A673 (cell line): ENCODE data around the gene PCSK6.

Experiments used
- EZH2 ChIP-seq: fragments of 200-600 bp; sonication (generic); IDR thresholded peaks from 2 replicates; pipeline ENCODE4 v1.6.1; 2017; ENCODE audit warnings: borderline replicate concordance, low read depth, mild to moderate bottlenecking, mixed read lengths, antibody characterized with exemption, low read length; ENCODE audit not compliant: poor library complexity, severe bottlenecking
- TF ChIP-seq, protein P1 (sequence below): fragments of 300-800, 200-600 bp; sonication (generic); conservative IDR thresholded peaks from 2 replicates; pipeline ENCODE4 v1.5.1; 2017; ENCODE audit warnings: low read depth, mild to moderate bottlenecking, antibody characterized with exemption, low read length, moderate library complexity, mixed read lengths

DNA sequence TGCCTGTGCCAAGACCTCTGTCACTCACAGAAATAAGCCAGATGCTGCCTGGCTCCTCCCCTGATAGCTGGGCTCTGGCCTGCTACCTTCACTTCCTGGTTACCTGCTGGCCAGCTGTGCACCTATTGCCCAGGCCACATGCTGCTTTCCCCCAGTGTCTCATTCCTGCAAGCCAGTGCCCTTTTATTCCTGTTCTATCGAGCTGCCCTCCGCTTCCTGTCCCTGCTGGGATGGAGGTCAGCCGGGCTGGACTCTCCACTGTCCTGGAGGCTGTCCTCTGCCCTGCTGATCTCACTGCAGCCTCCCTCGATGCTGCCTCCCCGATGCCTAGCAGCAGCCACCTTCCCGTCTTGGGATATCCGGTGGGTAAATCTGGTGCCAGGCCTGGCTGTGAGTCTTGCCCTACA lies 157.4 kb downstream of the PCSK6 start:
- TF ChIP-seq, protein P1, sequence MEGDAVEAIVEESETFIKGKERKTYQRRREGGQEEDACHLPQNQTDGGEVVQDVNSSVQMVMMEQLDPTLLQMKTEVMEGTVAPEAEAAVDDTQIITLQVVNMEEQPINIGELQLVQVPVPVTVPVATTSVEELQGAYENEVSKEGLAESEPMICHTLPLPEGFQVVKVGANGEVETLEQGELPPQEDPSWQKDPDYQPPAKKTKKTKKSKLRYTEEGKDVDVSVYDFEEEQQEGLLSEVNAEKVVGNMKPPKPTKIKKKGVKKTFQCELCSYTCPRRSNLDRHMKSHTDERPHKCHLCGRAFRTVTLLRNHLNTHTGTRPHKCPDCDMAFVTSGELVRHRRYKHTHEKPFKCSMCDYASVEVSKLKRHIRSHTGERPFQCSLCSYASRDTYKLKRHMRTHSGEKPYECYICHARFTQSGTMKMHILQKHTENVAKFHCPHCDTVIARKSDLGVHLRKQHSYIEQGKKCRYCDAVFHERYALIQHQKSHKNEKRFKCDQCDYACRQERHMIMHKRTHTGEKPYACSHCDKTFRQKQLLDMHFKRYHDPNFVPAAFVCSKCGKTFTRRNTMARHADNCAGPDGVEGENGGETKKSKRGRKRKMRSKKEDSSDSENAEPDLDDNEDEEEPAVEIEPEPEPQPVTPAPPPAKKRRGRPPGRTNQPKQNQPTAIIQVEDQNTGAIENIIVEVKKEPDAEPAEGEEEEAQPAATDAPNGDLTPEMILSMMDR = no peak
- no peak for TF ChIP-seq EZH2
